ENCODE data around the gene ICAM5. TPM values are rescaled to one million over a fixed set of nuclear protein-coding genes. Genes with fewer than 3 reads are reported as not detected.
A peak's percentile ranks its signal among the peaks of the same experiment; 100 is the strongest.

ICAM5 gene
- total RNA-seq, 1 donor: not detected

- DNase-seq (ENCODE audit: insufficient read length, low spot score, missing footprints): peak; percentile 88
- Histone ChIP-seq H3K4me1 (ENCODE audit: insufficient read depth, low read length) (no peaks in the 10 kb centered on the region), H3K79me2 (ENCODE audit: insufficient read depth, low read length) (peaks cover 2% of the 10 kb centered on the region), H3K36me3 (ENCODE audit: insufficient read depth, low read length) (peaks cover 33% of the 10 kb centered on the region), H4K20me1 (ENCODE audit: insufficient read depth, low read length) (no peaks in the 10 kb centered on the region), H3K27me3 (ENCODE audit: insufficient read depth, low read length) (no peaks in the 10 kb centered on the region), H3K4me2 (ENCODE audit: insufficient read depth, low read length) (no peak overlapping the region), H3K9me3 (ENCODE audit: low read depth, low read length) (no peaks in the 10 kb centered on the region), H3K27ac (ENCODE audit: low read depth, low read length) (no peak overlapping the region), H2AFZ (ENCODE audit: low read length) (no peak overlapping the region), H3K4me3 (ENCODE audit: insufficient read depth, low read length) (no peak overlapping the region)
- TF ChIP-seq CTCF (IDR thresholded peaks at IDR 0.05; ENCODE audit: extremely low read depth, low read depth, low read length): peak; percentile 76
Observed at GRCh38 chr19:10259162-10259905, 30.4 kb upstream of the ICAM5 start.

- H3K4me2 ChIP-seq (ENCODE audit: insufficient read depth, low read length): no peak overlapping the region
Observed at GRCh38 chr19:10260141-10260584, 29.6 kb upstream of the ICAM5 start.

GRCh38 chr19:10262771-10263170, 27.0 kb upstream of the ICAM5 start:
- H2AFZ ChIP-seq (ENCODE audit: low read length): no peak overlapping the region
- H3K79me2 ChIP-seq (ENCODE audit: insufficient read depth, low read length): no peaks in the 10 kb centered on the region
- TF ChIP-seq CTCF (IDR thresholded peaks at IDR 0.05; ENCODE audit: extremely low read depth, low read depth, low read length): no peak
- no peak overlapping the region for H3K4me3 ChIP-seq (ENCODE audit: insufficient read depth, low read length)
- H4K20me1 ChIP-seq (ENCODE audit: insufficient read depth, low read length): no peaks in the 10 kb centered on the region
- no peaks in the 10 kb centered on the region for H3K4me1 ChIP-seq (ENCODE audit: insufficient read depth, low read length)
- DNase-seq (ENCODE audit: insufficient read length, low spot score, missing footprints): peak; percentile 26
- no peak overlapping the region for H3K27ac ChIP-seq (ENCODE audit: low read depth, low read length)
- H3K36me3 ChIP-seq (ENCODE audit: insufficient read depth, low read length): peaks cover 13% of the 10 kb centered on the region
- H3K27me3 ChIP-seq (ENCODE audit: insufficient read depth, low read length): no peaks in the 10 kb centered on the region
- no peaks in the 10 kb centered on the region for H3K9me3 ChIP-seq (ENCODE audit: low read depth, low read length)
- H3K4me2 ChIP-seq (ENCODE audit: insufficient read depth, low read length): no peak overlapping the region

More at GRCh38 chr19:10260141-10260584, 29.6 kb upstream of the ICAM5 start:
- TF ChIP-seq CTCF (IDR thresholded peaks at IDR 0.05; ENCODE audit: extremely low read depth, low read depth, low read length): no peak
- H3K9me3 ChIP-seq (ENCODE audit: low read depth, low read length): no peaks in the 10 kb centered on the region
- no peak overlapping the region for H3K27ac ChIP-seq (ENCODE audit: low read depth, low read length)
- no peak overlapping the region for H3K4me3 ChIP-seq (ENCODE audit: insufficient read depth, low read length)
- H3K27me3 ChIP-seq (ENCODE audit: insufficient read depth, low read length): no peaks in the 10 kb centered on the region
- H3K79me2 ChIP-seq (ENCODE audit: insufficient read depth, low read length): no peaks in the 10 kb centered on the region
- H2AFZ ChIP-seq (ENCODE audit: low read length): no peak overlapping the region
- peaks cover 25% of the 10 kb centered on the region for H3K36me3 ChIP-seq (ENCODE audit: insufficient read depth, low read length)
- no peaks in the 10 kb centered on the region for H3K4me1 ChIP-seq (ENCODE audit: insufficient read depth, low read length)
- peak; percentile 63 for DNase-seq (ENCODE audit: insufficient read length, low spot score, missing footprints)
- H4K20me1 ChIP-seq (ENCODE audit: insufficient read depth, low read length): no peaks in the 10 kb centered on the region

GRCh38 chr19:10266706-10267105, 23.0 kb upstream of the ICAM5 start:
- Histone ChIP-seq H4K20me1 (ENCODE audit: insufficient read depth, low read length) (no peaks in the 10 kb centered on the region), H3K27ac (ENCODE audit: low read depth, low read length) (no peak overlapping the region), H3K79me2 (ENCODE audit: insufficient read depth, low read length) (no peaks in the 10 kb centered on the region), H3K4me1 (ENCODE audit: insufficient read depth, low read length) (peaks cover 11% of the 10 kb centered on the region), H3K9me3 (ENCODE audit: low read depth, low read length) (no peaks in the 10 kb centered on the region), H3K36me3 (ENCODE audit: insufficient read depth, low read length) (no peaks in the 10 kb centered on the region), H3K4me3 (ENCODE audit: insufficient read depth, low read length) (no peak overlapping the region), H2AFZ (ENCODE audit: low read length) (no peak overlapping the region), H3K4me2 (ENCODE audit: insufficient read depth, low read length) (no peak overlapping the region), H3K27me3 (ENCODE audit: insufficient read depth, low read length) (no peaks in the 10 kb centered on the region)
- DNase-seq (ENCODE audit: insufficient read length, low spot score, missing footprints): no peak
- TF ChIP-seq CTCF (IDR thresholded peaks at IDR 0.05; ENCODE audit: extremely low read depth, low read depth, low read length): no peak
